HepG2 (cell line): ENCODE data around the gene SLC25A36. TPM values are rescaled to one million over a fixed set of nuclear protein-coding genes. Genes with fewer than 3 reads are reported as not detected.

Source experiments
- SIX1 ChIP-seq: sonication (generic); formaldehyde crosslinking; IDR thresholded peaks from 2 replicates; pipeline ENCODE4 v1.4.0; 2020; ENCODE audit warnings: missing genetic modification reagents, borderline replicate concordance
- SOX13 ChIP-seq, 3 experiments: fragments of 450-650 bp in 1 of 3; sonication (generic) in 1 of 3; formaldehyde crosslinking in 1 of 3; IDR thresholded peaks in 2 of 3; conservative IDR thresholded peaks in 1 of 3; 2 replicates each; pipeline versions ENCODE4 v1.5.0 to v1.6.1; 2016 to 2020; ENCODE audit warnings: antibody characterized with exemption in 1 of 3, mild to moderate bottlenecking in 1 of 3, missing compliant biosample characterization in 1 of 3, missing genetic modification reagents in 1 of 3, moderate library complexity in 1 of 3
- SOX5 ChIP-seq: IDR thresholded peaks from 2 replicates; pipeline ENCODE4 v1.6.1; 2016; ENCODE audit warnings: borderline replicate concordance
- THAP11 ChIP-seq: IDR thresholded peaks from 2 replicates; pipeline ENCODE4 v1.6.1; 2016; ENCODE audit warnings: missing biosample characterization, missing genetic modification reagents
- THRA ChIP-seq: sonication (generic); formaldehyde crosslinking; IDR thresholded peaks from 2 replicates; pipeline ENCODE4 v1.4.0; 2020; ENCODE audit warnings: missing genetic modification reagents, borderline replicate concordance
- ZSCAN9 ChIP-seq: IDR thresholded peaks from 2 replicates; pipeline ENCODE4 v1.6.1; 2016; ENCODE audit warnings: borderline replicate concordance
- polyA plus RNA-seq, 8 experiments: library from polyadenylated mRNA; depleted of rRNA in 3 of 8; stranded (reverse) in 7 of 8; unstranded in 1 of 8; fragments of >200 nt; fragmentation: Illumina TruSeq in 4 of 8; extraction: Trizol in 4 of 8; gene quantifications; 2 replicates each; pipeline versions ENCODE4 v1.2.1 to v1.2.3, GENCODE V29; 2011 to 2016; ENCODE audit warnings: low read depth in 4 of 8, missing spikeins in 1 of 8, mixed read lengths in 1 of 8; ENCODE audit not compliant: insufficient read depth in 1 of 8
- total RNA-seq, 5 experiments: library from RNA; depleted of rRNA; stranded (reverse); fragments of >200 nt; fragmentation: Illumina TruSeq; extraction: Trizol; gene quantifications; 2 replicates each; pipeline ENCODE4 v1.2.3, GENCODE V29; 2016; ENCODE audit warnings: low read depth in 1 of 5
- TF ChIP-seq, protein P1 (sequence below): sonication (generic); formaldehyde crosslinking; conservative IDR thresholded peaks from 2 replicates; pipeline ENCODE4 v1.4.0; 2020; ENCODE audit warnings: mild to moderate bottlenecking, missing genetic modification reagents, moderate library complexity

Gene SLC25A36
- total and polyA plus RNA-seq, 2 of the 13 experiments (the other 11 are each of a cell fraction or from before 2014, with no cell fraction given) = 30.6 to 85.6 TPM

- TF ChIP-seq THRA = no peak
- TF ChIP-seq SOX13 (IDR thresholded peaks at IDR 0.05) = no peak
- peak in 1 of 2 experiments; percentile 28; a peak in 1 of 4 replicates for TF ChIP-seq SOX13 (CRISPR knock-in tag; conservative IDR thresholded peaks at IDR 0.05 in 1 of 2, IDR thresholded peaks at IDR 0.05 in 1 of 2)
- TF ChIP-seq, protein P1, sequence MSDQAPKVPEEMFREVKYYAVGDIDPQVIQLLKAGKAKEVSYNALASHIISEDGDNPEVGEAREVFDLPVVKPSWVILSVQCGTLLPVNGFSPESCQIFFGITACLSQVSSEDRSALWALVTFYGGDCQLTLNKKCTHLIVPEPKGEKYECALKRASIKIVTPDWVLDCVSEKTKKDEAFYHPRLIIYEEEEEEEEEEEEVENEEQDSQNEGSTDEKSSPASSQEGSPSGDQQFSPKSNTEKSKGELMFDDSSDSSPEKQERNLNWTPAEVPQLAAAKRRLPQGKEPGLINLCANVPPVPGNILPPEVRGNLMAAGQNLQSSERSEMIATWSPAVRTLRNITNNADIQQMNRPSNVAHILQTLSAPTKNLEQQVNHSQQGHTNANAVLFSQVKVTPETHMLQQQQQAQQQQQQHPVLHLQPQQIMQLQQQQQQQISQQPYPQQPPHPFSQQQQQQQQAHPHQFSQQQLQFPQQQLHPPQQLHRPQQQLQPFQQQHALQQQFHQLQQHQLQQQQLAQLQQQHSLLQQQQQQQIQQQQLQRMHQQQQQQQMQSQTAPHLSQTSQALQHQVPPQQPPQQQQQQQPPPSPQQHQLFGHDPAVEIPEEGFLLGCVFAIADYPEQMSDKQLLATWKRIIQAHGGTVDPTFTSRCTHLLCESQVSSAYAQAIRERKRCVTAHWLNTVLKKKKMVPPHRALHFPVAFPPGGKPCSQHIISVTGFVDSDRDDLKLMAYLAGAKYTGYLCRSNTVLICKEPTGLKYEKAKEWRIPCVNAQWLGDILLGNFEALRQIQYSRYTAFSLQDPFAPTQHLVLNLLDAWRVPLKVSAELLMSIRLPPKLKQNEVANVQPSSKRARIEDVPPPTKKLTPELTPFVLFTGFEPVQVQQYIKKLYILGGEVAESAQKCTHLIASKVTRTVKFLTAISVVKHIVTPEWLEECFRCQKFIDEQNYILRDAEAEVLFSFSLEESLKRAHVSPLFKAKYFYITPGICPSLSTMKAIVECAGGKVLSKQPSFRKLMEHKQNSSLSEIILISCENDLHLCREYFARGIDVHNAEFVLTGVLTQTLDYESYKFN (CRISPR knock-in tag) = peak; percentile 35; the same call in 1 of the 2 replicates
- TF ChIP-seq ZSCAN9 (CRISPR knock-in tag) = no peak
- TF ChIP-seq THAP11 (CRISPR knock-in tag) = 0 out of 2 replicates have a peak, but pooled peaks have one; percentile 22
- TF ChIP-seq SIX1 (CRISPR knock-in tag) = no peak
- TF ChIP-seq SOX5 (CRISPR knock-in tag) = peak; percentile 35; the same call in 1 of the 2 replicates
Observed at GRCh38 chr3:140948460-140949249, 7.0 kb downstream of the SLC25A36 start (continued).
